Measurements from ENCODE around the gene TRANK1.

TRANK1 gene

GRCh38 chr3:36945333-36945980 is 603 bp upstream of the TRANK1 start (continued):
- TF ChIP-seq CSRNP3 (CRISPR knock-in tag; IDR thresholded peaks at IDR 0.05) (no peak), ARNTL (CRISPR knock-in tag; IDR thresholded peaks at IDR 0.05; ENCODE audit: borderline replicate concordance, low read depth) (no peak), OSR1 (CRISPR knock-in tag; IDR thresholded peaks at IDR 0.05) (no peak), ESRRG (CRISPR knock-in tag; IDR thresholded peaks at IDR 0.05) (no peak)

GRCh38 chr3:36944012-36944640 is 728 bp downstream of the TRANK1 start:
- no peak for TF ChIP-seq TCF4 (CRISPR knock-in tag; IDR thresholded peaks at IDR 0.05; ENCODE audit: borderline replicate concordance)
- TF ChIP-seq TSHZ2 (CRISPR knock-in tag; IDR thresholded peaks at IDR 0.05), result no peak
- TF ChIP-seq ZC3H10 (CRISPR knock-in tag; IDR thresholded peaks at IDR 0.05), result no peak
- no peak for TF ChIP-seq POU6F1 (CRISPR knock-in tag; IDR thresholded peaks at IDR 0.05; ENCODE audit: borderline replicate concordance, low read depth)
- TF ChIP-seq CREB5 (CRISPR knock-in tag; IDR thresholded peaks at IDR 0.05; ENCODE audit: low read depth), result no peak
- no peak for TF ChIP-seq ARNTL (CRISPR knock-in tag; IDR thresholded peaks at IDR 0.05; ENCODE audit: borderline replicate concordance, low read depth)
- TF ChIP-seq BACH2 (CRISPR knock-in tag; IDR thresholded peaks at IDR 0.05; ENCODE audit: borderline replicate concordance), result no peak
- no peak for TF ChIP-seq RARB (CRISPR knock-in tag; IDR thresholded peaks at IDR 0.05)
- no peak for TF ChIP-seq OSR1 (CRISPR knock-in tag; IDR thresholded peaks at IDR 0.05)
- no peak for TF ChIP-seq ZNF565 (CRISPR knock-in tag; conservative IDR thresholded peaks at IDR 0.05; ENCODE audit: low read depth)
- no peak for TF ChIP-seq GLIS3 (CRISPR knock-in tag; IDR thresholded peaks at IDR 0.05)
- TF ChIP-seq ZNF70 (CRISPR knock-in tag; IDR thresholded peaks at IDR 0.05), result no peak
- ATAC-seq, result no peak; the same call in 2 of the 3 replicates

GRCh38 chr3:36943601-36944000 is 1.3 kb downstream of the TRANK1 start:
- no peak for ATAC-seq
- TF ChIP-seq ARNTL (CRISPR knock-in tag; IDR thresholded peaks at IDR 0.05; ENCODE audit: borderline replicate concordance, low read depth), result no peak
- no peak for TF ChIP-seq TOX (CRISPR knock-in tag; IDR thresholded peaks at IDR 0.05; ENCODE audit: borderline replicate concordance)
- no peak for TF ChIP-seq OSR1 (CRISPR knock-in tag; IDR thresholded peaks at IDR 0.05)
- no peak for TF ChIP-seq TCF4 (CRISPR knock-in tag; IDR thresholded peaks at IDR 0.05; ENCODE audit: borderline replicate concordance)
- TF ChIP-seq SNAI2 (CRISPR knock-in tag; IDR thresholded peaks at IDR 0.05), result no peak
- no peak for TF ChIP-seq PPARA (CRISPR knock-in tag; IDR thresholded peaks at IDR 0.05; ENCODE audit: borderline replicate concordance)
- no peak for TF ChIP-seq CREB5 (CRISPR knock-in tag; IDR thresholded peaks at IDR 0.05; ENCODE audit: low read depth)
- no peak for TF ChIP-seq RARB (CRISPR knock-in tag; IDR thresholded peaks at IDR 0.05)
- TF ChIP-seq GLIS3 (CRISPR knock-in tag; IDR thresholded peaks at IDR 0.05), result no peak
- no peak for TF ChIP-seq ESRRG (CRISPR knock-in tag; IDR thresholded peaks at IDR 0.05)
- no peak for TF ChIP-seq ZNF565 (CRISPR knock-in tag; conservative IDR thresholded peaks at IDR 0.05; ENCODE audit: low read depth)
- TF ChIP-seq CSDC2 (CRISPR knock-in tag; IDR thresholded peaks at IDR 0.05), result no peak
- no peak for TF ChIP-seq CSRNP3 (CRISPR knock-in tag; IDR thresholded peaks at IDR 0.05)
- TF ChIP-seq ZFP3 (CRISPR knock-in tag; IDR thresholded peaks at IDR 0.05), result no peak
- TF ChIP-seq ZNF8 (CRISPR knock-in tag; IDR thresholded peaks at IDR 0.05), result no peak
- TF ChIP-seq TSHZ2 (CRISPR knock-in tag; IDR thresholded peaks at IDR 0.05), result no peak

All from SK-N-SH treated with all-trans-retinoic acid at 6 μM for 48 hours (cell line).